Pulmonary artery endothelial cell (primary cell): Measurements from ENCODE around the gene BLCAP. TPM values are rescaled to one million over a fixed set of nuclear protein-coding genes. Genes with fewer than 3 reads are reported as not detected.
"Not testable (repeated sequence)": the region's sequence is repeated elsewhere in the genome, so short reads cannot be mapped to it uniquely, and the experiment has no call there.

Source experiments
- DNase-seq: peaks from one replicate; pipeline ENCODE4 v3.0.0-alpha.2; 2011; ENCODE audit warnings: low read depth, low spot score
- total RNA-seq: library from RNA; depleted of rRNA; stranded (reverse); fragments of >200 nt; gene quantifications from 2 replicates; pipeline ENCODE4 v1.2.3, GENCODE V29; 2014

The BLCAP gene, protein sequence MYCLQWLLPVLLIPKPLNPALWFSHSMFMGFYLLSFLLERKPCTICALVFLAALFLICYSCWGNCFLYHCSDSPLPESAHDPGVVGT
- total RNA-seq, result 36.8 and 48.1 TPM in 2 replicates

DNA sequence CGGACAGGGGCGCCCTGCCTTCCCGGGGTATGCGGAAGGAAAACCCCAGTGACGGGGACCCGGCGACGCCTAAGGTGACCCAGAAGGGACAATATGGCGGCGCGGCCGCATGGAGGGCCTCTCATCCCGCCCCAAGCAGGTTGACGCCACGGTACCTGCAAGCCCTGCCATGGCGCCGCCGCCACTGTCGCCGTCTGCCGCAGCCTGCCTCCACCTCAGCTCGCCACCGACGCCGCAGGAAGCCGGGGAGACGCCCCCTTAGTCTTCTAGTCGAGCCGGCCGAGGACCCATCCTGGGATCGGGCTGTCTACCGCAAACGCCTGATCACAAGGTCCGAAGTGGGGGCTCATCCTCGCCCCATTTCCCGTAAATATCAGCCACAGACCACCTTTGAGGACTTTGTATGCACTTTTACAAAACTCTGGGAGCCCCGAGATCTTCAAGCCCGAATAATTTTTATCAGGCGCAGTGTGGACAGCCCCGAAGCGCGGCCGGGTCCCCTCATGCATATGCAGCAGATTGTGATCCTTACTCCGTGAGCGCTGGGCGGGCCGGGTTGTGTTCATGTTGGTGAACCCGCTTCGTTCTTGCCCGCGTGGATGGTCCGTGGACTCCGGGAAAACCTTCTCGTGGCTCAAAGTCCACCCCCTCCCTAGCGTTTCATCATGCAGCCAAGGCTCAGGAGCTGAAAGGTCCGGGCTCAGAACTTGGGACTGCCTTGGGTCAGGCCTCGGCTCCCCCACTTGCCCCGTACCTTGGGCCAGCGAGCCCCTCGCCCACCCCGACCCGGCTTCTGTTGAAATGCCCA, at the start of gene BLCAP:
Gene BLCAP, minus strand, starts transcription at position 239 of the 808 bp plus-strand sequence. CDS start 8,702 bp downstream, outside the sequence.
- DNase-seq, result peak; percentile 48

GRCh38 chr20:37577436-37577835, 49.8 kb upstream of the BLCAP start:
- not testable (repeated sequence) for DNase-seq

DNA sequence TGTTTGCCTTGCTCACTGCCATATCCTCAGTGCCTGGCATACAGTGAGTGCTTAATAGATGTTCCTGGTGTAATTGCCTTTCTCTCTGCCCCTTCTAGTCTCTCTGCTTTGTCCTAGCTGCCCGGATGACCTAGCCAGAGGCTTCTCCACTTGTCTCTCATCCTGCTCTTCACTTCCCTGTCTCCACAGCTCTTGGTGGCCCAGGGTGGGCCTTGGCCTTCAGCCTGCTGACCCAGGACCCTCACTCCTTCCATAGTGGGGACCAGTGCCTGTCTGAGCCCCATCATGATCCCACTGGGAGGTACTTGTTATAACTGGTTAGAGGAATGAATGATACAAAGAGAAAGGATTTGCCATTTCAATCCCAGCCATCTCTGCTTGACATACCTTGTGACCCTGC, 49.2 kb upstream of the BLCAP start:
- DNase-seq, result no peak

DNA sequence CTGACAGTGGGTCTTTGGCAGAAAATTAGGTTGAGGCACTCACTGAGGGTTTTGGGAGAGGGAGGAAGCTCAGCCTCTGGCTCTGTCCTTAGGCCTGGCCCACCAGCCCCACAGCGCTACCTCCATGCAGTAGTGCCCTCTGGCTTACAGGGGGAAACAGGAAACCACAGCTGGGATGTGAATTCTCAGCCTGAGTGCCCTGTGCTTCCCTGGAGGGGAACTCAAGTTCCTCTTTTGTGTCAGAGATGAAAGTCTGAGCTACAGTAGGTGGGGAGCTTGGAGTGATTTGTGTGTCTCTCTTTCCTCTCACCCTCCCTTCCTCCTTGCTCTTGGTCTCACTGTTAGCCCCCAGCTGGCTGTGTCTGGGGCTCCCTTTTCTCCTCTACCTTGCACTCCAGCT, 48.2 kb upstream of the BLCAP start:
- DNase-seq, result no peak

- DNase-seq, result no peak
Measured at GRCh38 chr20:37574199-37574890, 46.7 kb upstream of the BLCAP start.

- no peak for DNase-seq
Measured at GRCh38 chr20:37573626-37574198, 46.0 kb upstream of the BLCAP start.

- DNase-seq, result no peak
Measured at GRCh38 chr20:37571033-37571432, 43.4 kb upstream of the BLCAP start.

GRCh38 chr20:37570419-37570818, 42.7 kb upstream of the BLCAP start:
- no peak for DNase-seq

DNA sequence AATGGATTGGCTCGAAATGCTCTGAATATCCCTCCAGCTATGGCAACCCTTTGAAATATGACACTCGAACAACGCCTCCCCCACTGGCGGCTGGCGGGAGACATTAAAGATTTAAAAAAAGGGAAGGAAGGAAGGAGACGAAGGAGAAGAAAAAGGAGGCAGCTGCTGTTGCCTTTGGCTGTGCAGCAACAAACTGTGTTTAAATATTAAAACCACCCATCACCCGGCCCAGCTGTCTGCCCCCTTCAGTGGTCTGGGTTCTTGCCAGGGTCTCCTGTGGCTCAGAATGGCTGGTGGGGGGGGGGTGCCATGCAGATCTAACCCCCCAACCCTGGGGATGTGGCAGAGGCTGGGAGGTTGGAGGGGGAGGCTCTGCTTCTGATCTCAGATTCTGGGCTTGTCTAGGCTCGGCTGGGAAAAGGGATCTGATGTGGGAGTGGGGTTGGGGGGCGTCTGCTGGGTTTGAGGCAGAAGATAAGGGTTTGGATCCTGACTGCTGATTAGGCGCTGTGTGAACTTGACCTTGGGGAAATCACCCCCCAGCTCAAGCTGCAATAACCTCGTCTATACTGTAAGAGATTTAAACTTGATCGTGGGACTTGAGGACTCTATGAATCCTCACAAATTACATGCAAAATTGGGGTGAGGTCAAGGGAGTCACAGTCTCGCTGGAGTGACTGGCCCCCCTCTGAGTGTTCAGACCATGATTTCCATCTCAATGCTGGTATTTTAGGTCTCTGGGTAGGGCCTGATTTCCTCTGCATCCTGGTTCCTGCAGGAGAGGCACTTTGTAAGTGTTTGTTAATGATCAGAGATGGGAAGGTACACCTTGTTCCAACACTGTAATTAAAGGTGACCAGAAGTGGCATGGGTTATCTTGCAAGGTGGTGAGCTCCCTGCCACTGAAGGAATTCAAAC, 40.3 kb upstream of the BLCAP start:
- no peak for DNase-seq

DNA sequence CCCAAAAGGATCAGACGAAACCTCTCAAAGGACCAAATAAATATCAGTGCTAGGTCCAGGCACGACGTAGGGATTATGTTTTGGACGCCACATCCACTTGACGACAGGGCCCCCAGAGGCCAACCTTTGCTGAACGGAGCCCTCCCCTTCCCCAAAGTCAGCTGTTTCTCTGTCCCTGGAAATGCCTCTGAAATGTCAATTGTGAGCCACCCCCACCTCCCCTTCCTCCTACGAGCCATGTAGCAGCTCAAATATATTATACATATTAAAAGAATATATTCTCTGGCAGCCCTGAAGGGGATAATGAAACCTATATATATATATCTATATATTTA, 39.6 kb upstream of the BLCAP start:
- no peak for DNase-seq

DNA sequence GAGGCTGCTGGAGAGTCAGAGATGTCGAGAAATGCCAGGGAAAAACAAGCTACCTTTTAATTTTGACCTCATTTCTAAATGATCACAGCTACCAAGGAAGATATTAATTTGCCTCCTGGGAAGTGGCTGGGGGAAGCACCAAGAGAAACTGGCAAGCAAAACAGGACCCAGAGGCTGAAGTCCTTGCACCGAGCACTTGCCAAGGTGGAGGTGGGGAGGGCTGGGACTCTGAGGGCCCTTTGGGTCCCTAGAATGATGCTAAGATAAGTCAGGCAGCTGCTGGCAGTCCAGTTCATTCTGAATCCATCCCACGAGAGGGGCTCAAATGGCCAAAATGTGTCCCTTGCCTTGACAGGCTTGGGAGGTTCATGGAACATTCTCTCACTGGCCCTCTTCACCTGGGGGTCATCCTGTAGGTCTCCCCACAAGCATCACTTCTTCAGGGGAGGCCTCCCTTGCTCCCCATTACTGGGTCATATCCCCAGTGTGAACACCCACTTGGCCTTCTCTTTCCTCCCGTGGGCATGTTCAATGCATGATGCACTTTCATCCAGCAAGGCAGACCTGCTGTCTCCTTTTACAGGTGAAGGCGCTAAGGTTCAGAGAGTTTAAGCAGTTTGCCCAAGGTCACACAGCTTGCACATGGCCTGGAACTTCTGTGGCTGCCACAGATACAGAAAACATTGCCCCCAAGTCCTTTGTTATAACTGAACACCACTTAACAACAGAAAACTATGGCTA, 39.1 kb upstream of the BLCAP start:
- DNase-seq, result no peak

GRCh38 chr20:37565134-37565811, 37.6 kb upstream of the BLCAP start:
- DNase-seq, result no peak

DNA sequence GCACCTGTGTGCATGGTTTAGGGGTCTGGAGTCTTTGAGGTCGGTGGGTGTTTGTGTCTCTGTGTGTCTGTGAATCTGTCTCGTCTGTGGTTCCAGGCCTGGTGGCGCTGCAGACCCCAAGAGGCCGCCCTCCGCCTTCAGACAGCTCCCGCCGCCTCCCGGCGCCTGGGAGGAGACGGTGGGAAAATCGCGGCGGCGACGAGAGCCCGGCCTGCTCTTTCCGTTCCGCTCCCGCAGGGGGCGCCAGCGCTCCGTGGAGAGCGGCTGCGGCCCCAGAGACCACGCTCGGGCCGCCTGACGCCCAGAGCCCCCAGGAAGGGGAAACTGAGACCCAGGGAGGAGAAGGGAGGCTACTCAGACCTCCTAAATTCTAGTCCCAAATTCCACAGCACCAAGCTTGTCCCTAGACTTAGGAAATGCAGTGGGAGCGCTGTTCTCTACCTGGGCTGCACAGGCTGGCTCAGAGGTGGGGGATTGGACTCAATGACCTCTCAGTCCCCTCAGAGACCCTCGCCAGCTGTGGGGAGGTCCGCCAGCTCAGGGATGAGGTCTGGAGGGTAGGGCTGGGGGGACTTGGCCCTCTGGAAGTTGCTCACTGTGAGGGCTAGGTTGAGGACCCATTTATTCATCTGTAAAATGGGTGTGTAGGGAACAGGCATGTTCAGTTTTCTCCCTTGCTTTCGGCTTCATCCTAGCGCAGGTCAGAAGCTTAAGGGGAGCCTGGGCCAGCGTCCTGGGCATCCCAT, 36.9 kb upstream of the BLCAP start:
- DNase-seq, result no peak

DNA sequence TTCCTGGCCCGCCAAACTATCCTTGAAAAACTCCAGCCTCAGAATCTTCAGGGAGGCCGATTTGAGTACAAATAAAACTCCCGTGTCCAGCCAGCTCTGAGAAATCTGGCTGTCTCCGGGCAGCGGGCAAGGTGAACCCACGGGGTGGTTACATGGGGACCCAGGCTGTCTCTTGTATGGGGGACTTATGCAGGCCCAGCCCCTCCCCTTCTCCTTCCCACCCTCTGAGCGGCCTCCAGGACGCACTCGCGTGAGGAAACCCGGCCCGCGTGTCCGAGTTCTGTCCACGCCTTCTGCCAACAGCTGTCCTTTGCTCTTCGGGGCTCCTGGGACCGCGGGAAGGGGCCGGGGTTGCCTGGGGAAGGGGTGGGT, 36.3 kb upstream of the BLCAP start:
- no peak for DNase-seq

GRCh38 chr20:37562695-37563480, 35.2 kb upstream of the BLCAP start:
- no peak for DNase-seq

DNA sequence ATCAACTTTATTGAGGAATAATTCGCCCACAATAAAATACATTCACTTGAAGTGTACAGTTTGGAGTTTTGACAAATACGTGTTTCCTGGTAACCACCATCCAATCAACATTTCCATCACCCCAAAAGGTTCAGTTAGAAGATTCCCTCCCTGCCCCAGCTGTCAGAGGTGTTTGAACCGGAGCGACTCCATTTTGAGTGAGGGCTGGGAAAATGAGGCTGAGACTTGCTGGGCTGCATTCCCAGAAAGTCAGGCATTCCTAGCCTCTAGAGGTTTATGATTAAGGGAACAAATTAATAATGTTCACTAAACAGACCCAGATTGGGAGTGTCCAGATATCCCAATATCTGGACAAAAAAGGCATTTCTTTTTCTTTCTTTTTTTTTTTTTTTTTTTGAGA, 33.0 kb upstream of the BLCAP start:
- DNase-seq, result no peak

GRCh38 chr20:37559312-37560027, 31.8 kb upstream of the BLCAP start:
- no peak for DNase-seq

- no peak for DNase-seq
Measured at GRCh38 chr20:37558779-37559178, 31.1 kb upstream of the BLCAP start.
